ENCODE data around the gene NCR3LG1. TPM values are rescaled to one million over a fixed set of nuclear protein-coding genes. Genes with fewer than 3 reads are reported as not detected.

The NCR3LG1 gene
- total RNA-seq, 1 donor from 2014 or later: 0.21 TPM

GRCh38 chr11:17366495-17366894, 14.9 kb downstream of the NCR3LG1 start:
- intact Hi-C loops (cut with DNase I): no loop called here
- Histone ChIP-seq H3K27me3 (no peaks in the 10 kb centered on the region), H3K4me3 (no peak overlapping the region), H3K9me3 (peaks cover 8 to 30% of the 10 kb centered on the region in 2 donors), H3K4me1 (no peaks in the 10 kb centered on the region), H3K36me3 (peaks cover 29 to 52% of the 10 kb centered on the region in 2 donors), H3K27ac (no peak overlapping the region)
- TF ChIP-seq CTCF (IDR thresholded peaks at IDR 0.05): no peak
- DNase-seq (ENCODE audit: low spot score in 2 of 2): no peak

- DNase-seq (ENCODE audit: low spot score in 2 of 2): no peak
- no peaks in the 10 kb centered on the region for H3K4me1 ChIP-seq
- intact Hi-C loops (cut with DNase I): no loop called here
- H3K4me3 ChIP-seq: no peak overlapping the region
- peaks cover 27 to 49% of the 10 kb centered on the region in 2 donors for H3K9me3 ChIP-seq
- H3K27ac ChIP-seq: no peak overlapping the region
- no peaks in the 10 kb centered on the region for H3K27me3 ChIP-seq
- peaks cover 46 to 73% of the 10 kb centered on the region in 2 donors for H3K36me3 ChIP-seq
- no peak for TF ChIP-seq CTCF (IDR thresholded peaks at IDR 0.05)
Observed at GRCh38 chr11:17368551-17368950, 17.0 kb downstream of the NCR3LG1 start.

- no peak for DNase-seq (ENCODE audit: low spot score in 2 of 2)
- intact Hi-C loops (cut with DNase I): no loop called here
- no peak for TF ChIP-seq CTCF (IDR thresholded peaks at IDR 0.05)
- Histone ChIP-seq H3K4me1 (no peaks in the 10 kb centered on the region), H3K4me3 (no peak overlapping the region), H3K27me3 (no peaks in the 10 kb centered on the region), H3K36me3 (peaks cover 50 to 78% of the 10 kb centered on the region in 2 donors), H3K27ac (no peak overlapping the region), H3K9me3 (peaks cover 27 to 49% of the 10 kb centered on the region in 2 donors)
Observed at GRCh38 chr11:17369094-17369493, 17.5 kb downstream of the NCR3LG1 start.

- intact Hi-C loops (cut with DNase I): no loop called here
- no peak overlapping the region for H3K27ac ChIP-seq
- TF ChIP-seq CTCF (IDR thresholded peaks at IDR 0.05): no peak
- no peak overlapping the region for H3K4me3 ChIP-seq
- peaks cover 50 to 79% of the 10 kb centered on the region in 2 donors for H3K36me3 ChIP-seq
- no peaks in the 10 kb centered on the region for H3K4me1 ChIP-seq
- peaks cover 27 to 49% of the 10 kb centered on the region in 2 donors for H3K9me3 ChIP-seq
- H3K27me3 ChIP-seq: no peaks in the 10 kb centered on the region
- no peak for DNase-seq (ENCODE audit: low spot score in 2 of 2)
Observed at GRCh38 chr11:17369684-17370243, 18.2 kb downstream of the NCR3LG1 start.

GRCh38 chr11:17371614-17372013, 20.0 kb downstream of the NCR3LG1 start:
- no peaks in the 10 kb centered on the region for H3K4me1 ChIP-seq
- peaks cover 50 to 79% of the 10 kb centered on the region in 2 donors for H3K36me3 ChIP-seq
- no peak overlapping the region for H3K27ac ChIP-seq
- no peaks in the 10 kb centered on the region for H3K27me3 ChIP-seq
- intact Hi-C loops (cut with DNase I): no loop called here
- H3K9me3 ChIP-seq: peaks cover 27 to 49% of the 10 kb centered on the region in 2 donors
- no peak overlapping the region for H3K4me3 ChIP-seq
- TF ChIP-seq CTCF (IDR thresholded peaks at IDR 0.05): no peak
- DNase-seq (ENCODE audit: low spot score in 2 of 2): no peak

GRCh38 chr11:17375547-17375946, 23.9 kb downstream of the NCR3LG1 start:
- peaks cover 27 to 29% of the 10 kb centered on the region in 2 donors for H3K9me3 ChIP-seq
- H3K36me3 ChIP-seq: peaks cover 21 to 40% of the 10 kb centered on the region in 2 donors
- H3K4me3 ChIP-seq: no peak overlapping the region
- H3K4me1 ChIP-seq: no peaks in the 10 kb centered on the region
- intact Hi-C loops (cut with DNase I): no loop called here
- H3K27me3 ChIP-seq: no peaks in the 10 kb centered on the region
- DNase-seq (ENCODE audit: low spot score in 2 of 2): no peak
- H3K27ac ChIP-seq: no peak overlapping the region
- TF ChIP-seq CTCF (IDR thresholded peaks at IDR 0.05): no peak
